GM19372 (cell line): ENCODE results near the gene LILRA2.
"Not testable (repeated sequence)": the region's sequence is repeated elsewhere in the genome, so short reads cannot be mapped to it uniquely, and the experiment has no call there.

Source experiments
- ATAC-seq: cut with Tn5 transposase; IDR thresholded peaks from one replicate; pipeline ENCODE4 v1.9.1; 2021; ENCODE audit warnings: mild to moderate bottlenecking, low read depth, moderate library complexity; ENCODE audit not compliant: unreplicated experiment

LILRA2 gene

GRCh38 chr19:54570316-54570715, 3.3 kb upstream of the LILRA2 start:
- no peak for ATAC-seq

GRCh38 chr19:54571715-54572615, 1.6 kb upstream of the LILRA2 start:
- not testable (repeated sequence) for ATAC-seq

DNA sequence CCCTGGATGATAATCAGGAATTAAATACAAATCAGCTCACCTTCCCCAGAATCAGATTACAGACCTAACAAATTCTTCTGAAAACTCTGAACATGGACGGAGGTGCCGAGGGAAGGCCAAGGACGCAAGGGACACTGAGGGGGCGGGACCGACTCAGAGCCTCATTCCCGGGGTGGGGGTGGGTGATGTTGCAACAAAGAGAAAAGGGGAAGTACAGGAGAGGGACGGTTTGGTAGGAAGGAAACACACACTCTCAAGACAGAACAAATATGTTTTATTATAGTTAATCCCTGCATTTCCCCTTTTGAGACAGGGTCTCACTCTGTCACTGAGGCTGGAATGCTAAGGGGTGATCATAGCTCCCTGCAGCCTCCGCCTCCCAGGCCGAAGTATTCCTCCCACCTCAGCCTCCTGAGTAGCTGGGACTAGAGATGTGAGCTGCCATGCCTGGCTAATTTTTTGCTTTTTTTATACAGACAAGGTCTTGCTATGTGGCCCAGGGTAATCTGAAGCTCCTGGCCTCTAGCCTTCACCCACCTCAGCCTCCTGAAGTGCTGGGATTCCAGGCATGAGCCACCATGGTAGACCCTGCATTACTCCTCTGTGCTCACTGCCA, 786 bp upstream of the LILRA2 start:
- no peak for ATAC-seq

GRCh38 chr19:54574051-54574450, 461 bp downstream of the LILRA2 start:
- no peak for ATAC-seq

DNA sequence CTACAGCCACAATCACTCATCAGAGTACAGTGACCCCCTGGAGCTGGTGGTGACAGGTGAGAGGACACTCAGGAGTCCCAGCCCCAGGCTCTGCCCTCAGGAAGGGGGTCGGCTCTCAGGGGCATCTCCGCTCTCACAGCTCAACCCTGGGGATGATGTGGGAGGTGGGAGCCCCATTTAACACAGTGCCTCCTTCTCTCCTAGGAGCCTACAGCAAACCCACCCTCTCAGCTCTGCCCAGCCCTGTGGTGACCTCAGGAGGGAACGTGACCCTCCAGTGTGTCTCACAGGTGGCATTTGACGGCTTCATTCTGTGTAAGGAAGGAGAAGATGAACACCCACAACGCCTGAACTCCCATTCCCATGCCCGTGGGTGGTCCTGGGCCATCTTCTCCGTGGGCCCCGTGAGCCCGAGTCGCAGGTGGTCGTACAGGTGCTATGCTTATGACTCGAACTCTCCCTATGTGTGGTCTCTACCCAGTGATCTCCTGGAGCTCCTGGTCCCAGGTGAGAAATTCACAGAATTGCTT, 1.0 kb downstream of the LILRA2 start:
- no peak for ATAC-seq

DNA sequence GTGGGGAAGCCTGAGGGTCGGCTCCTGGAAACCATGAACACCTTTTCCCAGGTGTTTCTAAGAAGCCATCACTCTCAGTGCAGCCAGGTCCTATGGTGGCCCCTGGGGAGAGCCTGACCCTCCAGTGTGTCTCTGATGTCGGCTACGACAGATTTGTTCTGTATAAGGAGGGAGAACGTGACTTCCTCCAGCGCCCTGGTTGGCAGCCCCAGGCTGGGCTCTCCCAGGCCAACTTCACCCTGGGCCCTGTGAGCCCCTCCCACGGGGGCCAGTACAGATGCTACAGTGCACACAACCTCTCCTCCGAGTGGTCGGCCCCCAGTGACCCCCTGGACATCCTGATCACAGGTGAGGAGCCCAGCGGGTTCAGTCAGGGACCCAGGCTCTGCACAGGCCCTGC, 1.6 kb downstream of the LILRA2 start:
- not testable (repeated sequence) for ATAC-seq

GRCh38 chr19:54576411-54576976, 2.9 kb downstream of the LILRA2 start:
- no peak for ATAC-seq

DNA sequence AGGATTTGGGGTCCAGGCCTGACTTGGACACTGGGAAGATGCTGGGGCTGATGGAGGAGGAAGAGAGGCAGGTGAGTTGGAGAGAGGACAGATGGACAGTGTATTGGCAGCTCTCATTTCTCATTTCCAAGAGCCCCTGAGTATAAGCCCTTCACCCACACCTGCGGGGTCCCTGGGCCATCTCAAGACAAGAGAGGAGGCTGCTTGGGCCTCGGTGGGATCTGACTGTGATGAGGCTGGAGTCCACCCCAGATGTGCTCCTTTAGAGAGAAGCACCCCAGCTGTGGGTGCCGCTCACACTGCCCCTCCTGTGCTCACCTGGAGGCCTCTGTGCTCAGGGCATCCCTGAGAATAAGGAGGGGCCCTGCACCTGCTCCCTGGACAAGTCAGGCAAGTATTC, 3.7 kb downstream of the LILRA2 start:
- ATAC-seq, result no peak

DNA sequence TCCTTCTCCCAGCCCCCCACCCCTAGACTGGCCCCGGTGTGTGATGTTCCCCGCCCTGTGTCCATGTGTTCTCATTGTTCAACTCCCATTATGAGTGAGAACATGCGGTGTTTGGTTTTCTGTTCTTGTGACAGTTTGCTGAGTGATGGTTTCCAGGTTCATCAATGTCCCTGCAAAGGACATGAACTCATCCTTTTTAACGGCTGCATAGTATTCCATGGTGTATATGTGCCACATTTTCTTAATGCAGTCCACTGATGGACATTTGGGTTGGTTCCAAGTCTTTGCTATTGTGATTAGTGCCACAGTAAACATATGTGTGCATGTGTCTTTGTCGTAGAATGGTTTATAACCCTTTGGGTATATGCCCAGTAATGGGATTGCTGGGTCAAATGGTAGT, 4.7 kb downstream of the LILRA2 start:
- not testable (repeated sequence) for ATAC-seq

DNA sequence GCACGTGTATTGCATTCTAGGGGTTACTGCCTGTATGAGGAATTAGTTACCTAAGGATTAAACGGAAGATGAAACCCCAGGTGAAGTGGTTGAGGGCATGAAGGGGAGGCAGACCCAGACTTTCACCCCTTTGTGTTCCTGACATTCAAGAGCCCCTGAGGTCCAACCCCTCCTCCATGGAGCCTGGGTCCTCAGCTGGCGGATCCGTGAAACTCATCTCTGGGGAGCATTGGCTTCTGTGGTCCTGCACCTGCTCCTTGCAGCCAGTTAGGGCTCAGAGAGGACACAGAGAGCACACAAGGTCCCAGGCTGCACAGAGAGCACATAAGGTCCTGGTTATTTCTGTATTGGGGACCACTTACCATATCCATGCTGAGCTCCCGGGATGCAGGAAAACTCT, 12.8 kb downstream of the LILRA2 start:
- no peak for ATAC-seq

DNA sequence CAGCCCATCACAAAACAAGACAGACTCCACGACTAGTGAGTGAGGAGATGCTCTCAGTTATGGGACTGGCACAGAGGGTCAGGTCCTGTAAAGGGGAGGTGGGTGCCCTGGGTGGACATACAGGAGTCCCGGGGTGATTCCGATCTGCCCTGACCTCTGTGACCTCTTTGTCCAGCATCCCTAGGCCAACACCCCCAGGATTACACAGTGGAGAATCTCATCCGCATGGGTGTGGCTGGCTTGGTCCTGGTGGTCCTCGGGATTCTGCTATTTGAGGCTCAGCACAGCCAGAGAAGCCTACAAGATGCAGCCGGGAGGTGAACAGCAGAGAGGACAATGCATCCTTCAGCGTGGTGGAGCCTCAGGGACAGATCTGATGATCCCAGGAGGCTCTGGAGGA, 13.4 kb downstream of the LILRA2 start:
- no peak for ATAC-seq

DNA sequence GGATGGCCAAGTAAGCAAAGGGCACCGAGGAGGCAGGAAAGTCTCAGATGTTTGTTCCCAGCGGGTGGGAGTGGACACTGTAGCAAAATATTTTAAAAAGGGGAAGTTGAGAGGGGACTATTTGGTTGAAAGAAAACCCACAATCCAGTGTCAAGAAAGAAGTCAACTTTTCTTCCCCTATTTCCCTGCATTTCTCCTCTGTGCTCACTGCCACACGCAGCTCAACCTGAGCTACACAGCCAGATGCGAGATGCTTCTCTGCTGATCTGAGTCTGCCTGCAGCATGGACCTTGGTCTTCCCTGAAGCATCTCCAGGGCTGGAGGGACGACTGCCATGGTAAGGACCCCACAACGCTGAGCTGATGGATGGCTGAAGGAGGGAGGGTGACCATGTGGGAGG, 19.9 kb downstream of the LILRA2 start, which contains the start of gene LILRA1:
TSS of gene LILRA1 (plus strand) at position 188 of the 400 bp plus-strand sequence. CDS start 613 bp downstream, outside the sequence.
- ATAC-seq, result not testable (repeated sequence)

GRCh38 chr19:54593931-54594626, 20.5 kb downstream of the LILRA2 start:
- ATAC-seq, result not testable (repeated sequence)

- ATAC-seq, result no peak
These were observed 21.1 kb downstream of the LILRA2 start for GRCh38 chr19:54594737-54595136.

DNA sequence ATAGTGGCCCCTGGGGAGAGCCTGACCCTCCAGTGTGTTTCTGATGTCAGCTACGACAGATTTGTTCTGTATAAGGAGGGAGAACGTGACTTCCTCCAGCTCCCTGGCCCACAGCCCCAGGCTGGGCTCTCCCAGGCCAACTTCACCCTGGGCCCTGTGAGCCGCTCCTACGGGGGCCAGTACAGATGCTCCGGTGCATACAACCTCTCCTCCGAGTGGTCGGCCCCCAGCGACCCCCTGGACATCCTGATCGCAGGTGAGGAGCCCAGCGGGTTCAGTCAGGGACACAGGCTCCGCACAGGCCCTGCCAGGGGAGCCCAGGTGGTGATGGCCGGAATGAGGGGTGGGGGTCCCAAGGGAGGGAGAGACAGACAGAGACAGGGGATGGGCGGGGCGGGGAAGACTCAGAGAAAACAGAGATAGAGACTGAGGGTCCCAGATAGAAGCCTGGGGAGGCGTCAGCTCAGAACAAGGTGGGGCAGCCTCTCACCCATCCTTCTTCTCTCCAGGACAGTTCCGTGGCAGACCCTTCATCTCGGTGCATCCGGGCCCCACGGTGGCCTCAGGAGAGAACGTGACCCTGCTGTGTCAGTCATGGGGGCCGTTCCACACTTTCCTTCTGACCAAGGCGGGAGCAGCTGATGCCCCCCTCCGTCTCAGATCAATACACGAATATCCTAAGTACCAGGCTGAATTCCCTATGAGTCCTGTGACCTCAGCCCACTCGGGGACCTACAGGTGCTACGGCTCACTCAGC, 22.3 kb downstream of the LILRA2 start:
- not testable (repeated sequence) for ATAC-seq

DNA sequence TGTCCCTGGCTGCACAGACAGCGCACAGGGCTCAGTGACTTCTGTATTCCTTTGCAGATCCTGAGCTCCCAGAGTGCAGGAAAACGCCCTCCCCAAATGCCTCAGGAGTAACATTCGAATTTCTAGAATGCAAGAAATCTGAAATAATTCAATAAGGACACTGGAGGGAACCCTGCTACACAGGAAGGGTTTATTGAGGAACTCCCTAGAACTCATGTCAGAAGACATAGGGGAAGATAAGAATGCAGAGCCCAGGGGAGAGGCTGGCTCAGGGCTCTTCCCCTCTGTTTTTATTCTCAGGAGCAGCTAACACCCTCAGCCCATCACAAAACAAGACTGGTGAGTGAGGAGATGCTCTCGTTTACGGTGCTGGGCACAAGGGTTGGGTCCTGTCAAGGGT, 26.6 kb downstream of the LILRA2 start:
- ATAC-seq, result no peak

DNA sequence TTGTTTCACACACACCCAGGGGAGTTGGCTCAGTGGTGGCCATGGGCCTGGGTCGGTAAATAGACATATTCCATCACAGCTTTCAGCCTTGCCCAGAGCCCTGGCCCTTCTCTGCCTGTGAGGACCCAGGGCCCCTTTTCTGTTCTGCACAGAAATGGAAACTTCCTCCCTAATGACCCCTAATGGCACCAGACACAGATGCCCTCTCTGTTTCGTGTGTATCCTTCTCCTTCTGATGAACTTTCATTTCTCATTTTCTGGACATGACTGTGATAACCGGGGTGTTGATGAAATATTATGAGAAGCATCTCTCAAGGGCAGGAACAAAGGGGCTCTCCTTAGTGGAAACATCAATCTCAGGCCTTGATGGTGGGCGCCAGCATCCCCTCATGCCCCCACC, 32.6 kb downstream of the LILRA2 start:
- ATAC-seq, result no peak

DNA sequence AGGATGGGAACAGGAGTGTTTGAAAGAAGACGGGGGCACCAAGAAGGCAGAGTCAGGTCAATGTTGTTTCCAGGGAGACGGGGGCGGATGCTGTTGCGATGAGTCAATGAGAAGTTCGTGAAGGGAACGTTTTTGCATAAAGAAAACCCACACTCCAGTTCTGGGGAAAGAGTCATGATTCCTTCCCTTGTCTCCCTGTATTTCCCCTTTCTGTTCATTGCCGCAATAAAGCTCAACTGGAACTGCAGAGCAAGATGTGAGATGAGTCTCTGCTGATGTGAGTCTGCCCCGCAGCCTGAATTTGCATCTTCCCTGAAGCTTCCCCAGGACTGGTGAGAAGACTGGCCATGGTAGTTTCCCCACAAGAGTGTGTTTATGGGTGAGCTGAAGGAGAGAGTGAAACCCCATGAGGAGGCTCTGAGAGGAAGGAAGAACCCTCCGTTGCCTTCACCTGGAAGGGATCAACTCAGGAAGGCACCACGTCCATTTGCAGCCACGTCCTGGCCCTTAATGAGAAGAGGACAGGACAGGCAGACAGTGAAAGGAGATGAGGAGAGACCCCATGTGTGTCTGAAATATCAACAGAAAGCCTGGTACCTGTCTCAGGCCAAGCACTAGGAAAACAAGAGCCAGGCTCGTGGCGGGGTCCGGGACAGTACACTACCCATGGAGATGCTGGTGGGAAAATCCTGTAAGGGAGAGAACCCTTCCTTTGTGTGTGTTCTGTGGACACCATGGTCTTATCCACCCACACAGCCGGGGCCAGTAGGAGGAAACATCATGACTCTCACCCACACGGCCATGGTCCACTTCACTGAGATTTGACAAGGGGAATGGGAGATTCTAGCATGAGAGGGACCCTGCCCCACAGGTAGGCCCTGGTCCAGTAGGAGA, 33.5 kb downstream of the LILRA2 start:
- peak; percentile 51 for ATAC-seq

GRCh38 chr19:54607785-54608150, 34.2 kb downstream of the LILRA2 start:
- no peak for ATAC-seq
